Peyer's patch (tissue), 4 donors: ENCODE measurements around the gene ZNF474.

ENCODE experiments used
- CTCF ChIP-seq, 6 experiments: fragments of 450-650 bp in 4 of 6; fragments of 200-600 bp in 2 of 6; sonication (generic) in 1 of 6; IDR thresholded peaks; one replicate each; pipeline ENCODE4 v1.5.1; 2017 to 2019; ENCODE audit warnings: antibody characterized with exemption in 6 of 6, mild to moderate bottlenecking in 3 of 6, moderate library complexity in 1 of 6
- POLR2A ChIP-seq, 2 donors: fragments of 450-650 bp; IDR thresholded peaks; one replicate each; pipeline ENCODE4 v1.5.1; 2017; ENCODE audit warnings: antibody characterized with exemption in 2 of 2, mild to moderate bottlenecking in 2 of 2, moderate library complexity in 2 of 2

- no peak for TF ChIP-seq CTCF (IDR thresholded peaks at IDR 0.05)
- no peak for TF ChIP-seq POLR2A (IDR thresholded peaks at IDR 0.05)
Measured at GRCh38 chr5:122102825-122103224, 26.5 kb upstream of the ZNF474 start.
